ENCODE measurements around the gene VPS13A.
"Not testable (repeated sequence)": the region's sequence is repeated elsewhere in the genome, so short reads cannot be mapped to it uniquely, and the experiment has no call there.

Gene VPS13A

DNA sequence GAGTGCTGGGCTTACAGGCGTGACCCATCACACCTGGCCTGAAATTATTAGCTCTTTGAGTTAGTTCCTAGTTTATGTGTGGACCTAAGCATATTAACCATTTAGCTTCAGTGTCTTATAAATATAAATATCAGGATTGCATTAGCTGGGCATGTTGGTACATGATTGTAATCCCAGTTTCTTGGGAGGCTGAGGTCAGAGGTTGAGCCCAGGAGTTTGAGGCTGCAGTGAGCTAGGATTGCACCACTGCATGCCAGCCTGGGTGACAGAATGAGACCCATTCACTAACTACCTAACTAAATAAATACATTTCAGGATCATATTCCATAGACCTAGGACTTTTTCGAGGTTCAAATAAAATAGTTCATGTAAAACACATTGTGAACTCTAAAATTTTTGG is 129.8 kb downstream of the VPS13A start:
- FAIRE-seq, result no peak

DNA sequence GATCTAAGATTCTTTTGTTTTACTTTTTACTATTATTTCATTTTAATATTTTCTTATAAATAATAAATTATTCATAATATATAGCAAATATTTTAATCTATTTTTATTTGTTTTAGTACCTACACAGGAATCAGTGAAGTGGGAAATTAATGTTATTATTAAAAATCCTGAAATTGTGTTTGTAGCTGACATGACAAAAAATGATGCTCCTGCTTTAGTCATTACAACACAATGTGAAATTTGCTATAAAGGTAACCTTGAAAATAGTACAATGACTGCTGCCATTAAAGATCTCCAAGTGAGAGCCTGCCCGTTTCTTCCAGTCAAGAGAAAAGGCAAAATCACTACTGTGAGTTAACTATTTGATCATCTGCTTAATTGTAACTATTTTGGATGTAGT is 138.7 kb downstream of the VPS13A start:
- peak; percentile 15 for FAIRE-seq

DNA sequence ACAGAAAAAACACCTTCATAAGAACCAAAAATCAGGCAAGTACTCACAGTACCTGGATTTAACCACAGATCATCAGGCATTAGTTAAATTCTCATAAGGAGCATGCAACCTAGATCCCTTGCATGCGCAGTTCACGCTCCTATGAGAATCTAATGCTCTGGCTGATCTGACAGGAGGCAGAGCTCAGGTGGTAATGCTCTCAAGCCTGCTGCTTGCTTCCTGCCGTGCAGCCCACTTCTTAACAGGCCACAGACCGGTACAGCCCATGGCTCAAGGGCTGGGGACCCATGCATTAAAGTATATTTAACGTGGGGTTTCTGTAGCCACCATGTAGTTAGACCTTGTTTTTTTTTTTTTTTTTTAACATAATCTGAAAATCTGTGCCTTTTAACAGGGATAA is 147.7 kb downstream of the VPS13A start:
- FAIRE-seq, result no peak

DNA sequence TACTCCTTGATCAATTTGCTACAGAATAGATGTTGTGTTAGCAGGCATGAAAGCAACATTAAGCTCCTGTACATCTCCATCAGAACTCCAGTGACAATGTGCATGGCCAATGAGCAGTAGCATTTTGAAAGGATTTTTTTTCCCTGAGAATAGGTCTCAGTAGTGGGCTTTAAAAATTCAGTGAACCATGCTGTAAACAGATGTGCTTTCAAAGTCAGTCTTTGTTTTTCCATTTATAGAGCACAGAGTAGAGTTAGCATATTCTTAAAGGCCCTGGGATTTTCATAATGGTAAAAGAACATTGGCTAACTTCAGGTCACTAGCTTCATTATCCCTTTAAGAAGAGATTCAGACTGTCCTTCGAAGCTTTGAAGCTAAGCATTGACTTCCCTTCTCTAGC is 150.8 kb downstream of the VPS13A start:
- FAIRE-seq, result no peak

DNA sequence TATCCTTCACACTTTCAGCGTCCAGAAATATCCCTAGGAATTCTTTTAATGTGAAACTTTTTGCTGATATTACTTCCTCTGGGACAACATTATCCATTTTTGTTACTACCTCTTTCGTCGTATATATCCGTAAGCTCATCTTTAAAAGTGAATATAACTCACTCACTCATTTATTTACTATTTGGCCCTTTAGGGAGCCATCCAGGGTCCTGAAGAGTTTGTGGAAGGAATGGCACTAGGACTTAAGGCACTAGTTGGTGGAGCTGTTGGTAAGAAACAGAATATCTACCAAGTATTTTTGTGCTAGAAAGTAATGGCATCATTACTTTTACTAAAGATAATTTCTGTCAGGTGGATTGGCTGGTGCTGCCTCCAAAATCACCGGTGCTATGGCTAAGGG is 192.7 kb downstream of the VPS13A start:
- FAIRE-seq, result no peak

DNA sequence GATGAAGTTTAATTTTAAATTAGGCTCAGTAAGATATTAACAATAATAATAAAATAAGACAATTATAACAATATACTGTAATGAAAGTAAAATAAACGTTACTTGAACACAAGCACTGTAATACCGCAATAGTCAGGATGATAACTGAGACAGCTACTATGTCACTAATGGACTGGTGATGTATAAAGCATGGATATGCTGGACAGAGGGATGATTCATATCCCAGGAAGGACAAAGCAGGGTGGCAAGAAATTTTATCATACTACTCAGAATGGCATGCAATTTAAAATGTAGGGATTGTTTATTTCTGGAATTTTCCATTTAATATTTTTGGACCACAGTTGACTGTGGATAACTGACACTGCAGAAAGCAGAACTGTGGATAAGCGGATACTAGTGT is 196.9 kb downstream of the VPS13A start:
- no peak for FAIRE-seq

DNA sequence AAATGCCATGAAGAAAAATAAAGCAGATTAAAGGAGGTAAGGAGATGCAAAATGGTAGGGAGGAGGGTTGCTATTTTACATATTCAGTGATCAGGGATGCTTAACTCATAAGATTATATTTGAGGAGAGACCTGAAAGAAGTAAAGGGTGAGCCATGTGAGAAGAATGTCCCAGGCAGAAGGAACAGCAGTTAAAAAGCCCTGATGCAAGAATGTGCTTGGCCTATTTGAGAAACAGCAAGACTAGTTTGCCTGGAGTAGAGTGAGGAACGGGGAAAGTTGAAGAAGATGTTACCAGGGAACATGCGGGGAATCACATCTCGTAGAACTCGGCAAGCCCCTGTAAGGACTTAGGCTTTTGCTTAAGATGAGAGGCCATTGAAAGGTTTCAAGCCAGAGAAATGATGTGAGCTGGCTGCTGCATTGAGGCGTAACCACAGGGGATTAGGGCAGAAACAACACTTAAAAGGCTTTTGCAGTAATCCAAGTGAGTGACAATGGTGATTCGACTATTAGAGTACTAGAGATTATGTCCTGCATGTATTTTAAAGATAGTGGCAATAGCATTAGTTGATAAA is 198.7 kb downstream of the VPS13A start:
- no peak for FAIRE-seq

DNA sequence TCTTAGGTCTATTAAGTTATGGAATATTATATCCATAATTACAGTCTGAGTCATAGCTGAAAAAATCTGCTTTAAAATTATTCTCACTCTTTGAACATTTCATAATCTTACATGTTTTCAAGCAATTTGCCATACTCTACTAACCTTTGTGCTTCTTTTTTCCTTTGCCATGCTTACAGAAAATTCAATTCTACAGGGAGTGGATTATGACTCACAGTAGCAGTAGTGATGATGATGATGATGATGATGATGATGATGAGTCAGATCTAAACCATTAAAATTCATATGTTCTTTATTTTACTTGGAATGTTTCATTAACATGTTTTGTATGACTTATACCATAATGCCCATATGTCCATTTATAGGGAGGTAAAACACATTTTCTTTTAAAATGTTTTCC is 207.1 kb downstream of the VPS13A start:
- FAIRE-seq, result no peak

DNA sequence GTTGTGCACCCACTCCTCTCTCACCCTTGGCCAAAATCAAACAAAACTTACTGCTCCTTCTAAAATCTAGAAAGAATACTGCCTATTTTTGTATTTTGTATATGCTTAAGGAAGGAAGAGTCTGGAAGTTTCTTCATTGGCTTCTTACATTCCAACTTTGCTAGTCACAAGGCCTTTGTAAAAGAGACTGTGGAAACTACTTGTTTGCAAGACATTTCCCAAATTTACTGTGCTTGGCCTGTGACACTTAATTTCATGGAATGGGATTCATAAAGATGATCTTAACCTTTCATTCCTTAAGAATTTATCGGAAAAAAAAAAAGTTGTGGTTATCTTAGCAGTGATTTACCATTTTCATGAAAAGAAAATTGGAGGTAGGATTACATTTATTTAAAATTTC is 208.9 kb downstream of the VPS13A start:
- no peak for FAIRE-seq

DNA sequence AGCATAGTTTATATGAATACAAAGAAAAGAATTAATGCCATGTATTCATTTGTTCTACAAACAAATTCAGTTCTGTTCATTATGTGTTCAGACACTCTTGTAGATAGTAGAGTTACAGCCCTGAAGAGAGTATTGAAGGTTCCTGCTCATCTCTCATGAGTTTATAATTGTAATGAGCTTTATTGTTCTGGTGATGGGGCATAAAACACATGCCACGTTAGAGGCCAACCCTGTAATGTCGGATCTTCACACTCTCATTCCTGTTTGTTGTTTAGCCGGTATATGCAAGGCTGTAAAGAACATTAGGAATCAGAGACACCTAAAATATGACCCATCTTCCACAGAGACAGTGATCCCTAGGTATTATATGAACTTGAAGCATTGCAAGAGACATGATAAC is 214.5 kb downstream of the VPS13A start:
- no peak for FAIRE-seq

DNA sequence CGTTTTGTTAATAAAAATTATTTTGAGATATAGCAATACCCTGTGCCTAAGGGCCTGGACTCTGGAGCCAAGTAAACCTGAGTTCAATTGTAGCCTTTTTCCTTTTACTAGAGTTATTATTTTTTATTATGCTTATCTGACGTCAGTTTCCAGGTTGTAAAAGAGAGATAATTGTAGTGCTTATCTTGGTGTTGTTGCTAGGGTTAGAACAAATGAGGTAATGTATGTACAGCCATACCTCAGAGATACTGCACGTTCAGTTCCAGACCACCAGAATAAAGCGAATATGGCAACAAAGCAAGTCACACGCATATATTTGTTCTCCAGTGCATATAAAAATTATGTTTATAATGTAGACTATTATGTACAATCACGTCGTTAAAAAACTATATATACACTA is 215.0 kb downstream of the VPS13A start:
- FAIRE-seq, result no peak

DNA sequence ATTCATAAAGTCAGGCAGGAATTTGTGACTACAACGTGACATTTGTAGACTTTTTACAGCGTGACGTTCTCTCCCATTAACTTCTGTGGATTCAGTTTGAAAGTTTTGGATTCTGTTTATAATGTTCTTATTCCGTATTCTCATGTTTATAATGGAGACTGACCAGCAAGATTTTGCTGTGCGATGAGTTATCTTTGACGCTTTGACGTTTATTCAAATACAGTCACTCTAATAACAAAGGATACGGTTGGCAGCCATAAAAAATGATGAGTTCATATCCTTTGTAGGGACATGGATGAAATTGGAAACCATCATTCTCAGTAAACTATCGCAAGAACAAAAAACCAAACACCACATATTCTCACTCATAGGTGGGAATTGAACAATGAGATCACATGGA is 221.2 kb downstream of the VPS13A start:
- not testable (repeated sequence) for FAIRE-seq

DNA sequence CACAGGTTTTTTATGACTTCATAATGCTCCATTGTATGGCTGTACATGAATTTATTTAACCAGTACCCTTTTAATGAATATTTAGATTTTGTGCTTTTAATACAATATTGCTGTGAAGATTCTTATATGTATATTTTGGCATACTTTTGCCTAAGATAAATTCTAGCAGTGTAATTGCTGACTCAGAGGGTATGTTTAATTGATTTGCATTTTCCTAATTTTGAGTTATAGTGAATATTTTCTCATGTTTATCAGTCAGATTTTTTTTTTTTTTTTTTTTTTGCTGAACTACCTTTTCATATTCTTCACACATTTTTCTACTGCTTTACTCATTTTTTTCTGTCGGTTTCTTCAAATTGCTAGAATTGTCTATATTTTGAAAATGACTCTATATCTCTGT is 222.6 kb downstream of the VPS13A start:
- FAIRE-seq, result no peak

DNA sequence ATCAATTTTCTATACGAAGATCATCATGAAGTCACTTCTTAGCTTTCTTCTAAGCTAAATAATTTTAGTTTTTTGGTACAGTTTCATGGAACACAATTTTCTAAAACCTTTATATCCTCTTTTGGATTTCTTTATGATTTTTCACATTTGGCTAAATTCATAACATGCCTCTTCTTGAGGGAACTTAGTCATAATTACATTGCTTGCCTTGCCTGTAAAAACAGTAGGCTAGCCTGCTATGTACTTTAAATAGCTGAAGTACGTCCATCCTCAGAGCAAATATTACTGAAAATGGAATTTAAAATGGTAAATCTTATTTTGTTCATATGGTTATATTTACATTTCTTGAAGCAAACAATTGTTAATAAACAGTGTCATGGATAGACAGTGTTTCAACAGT is 225.0 kb downstream of the VPS13A start:
- no peak for FAIRE-seq

DNA sequence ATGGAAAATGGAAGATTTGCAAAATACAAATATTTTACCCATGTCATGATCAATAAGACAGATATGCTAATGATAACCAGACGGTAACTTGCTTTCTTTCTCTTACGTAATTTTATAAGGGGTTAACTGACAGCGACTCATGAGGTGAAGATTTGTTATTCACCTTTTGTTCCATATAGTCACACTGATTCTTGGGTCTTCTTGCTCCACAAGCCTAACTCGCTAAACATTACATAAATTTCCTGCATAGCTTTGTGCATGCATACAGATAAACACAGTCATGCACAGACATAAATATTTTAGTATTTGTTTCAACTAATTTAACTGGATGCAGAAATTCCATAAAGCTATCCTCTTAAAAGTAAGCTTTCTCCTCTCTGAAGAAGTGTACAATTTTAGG is 225.9 kb downstream of the VPS13A start:
- FAIRE-seq, result no peak

DNA sequence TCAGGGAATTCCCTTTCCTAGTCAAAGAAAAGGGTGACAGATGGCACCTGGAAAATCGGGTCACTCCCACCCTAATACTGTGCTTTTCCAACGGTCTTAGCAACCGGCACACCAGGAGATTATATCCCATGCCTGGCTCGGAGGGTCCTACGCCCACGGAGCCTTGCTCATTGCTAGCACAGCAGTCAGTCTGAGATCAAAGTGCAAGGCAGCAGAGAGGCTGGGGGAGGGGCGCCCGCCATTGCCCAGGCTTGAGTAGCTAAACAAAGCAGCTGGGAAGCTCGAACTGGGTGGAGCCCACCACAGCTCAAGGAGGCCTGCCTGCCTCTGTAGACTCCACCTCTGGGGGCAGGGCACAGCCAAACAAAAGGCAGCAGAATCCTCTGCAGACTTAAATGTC is 231.2 kb downstream of the VPS13A start:
- FAIRE-seq, result not testable (repeated sequence)

DNA sequence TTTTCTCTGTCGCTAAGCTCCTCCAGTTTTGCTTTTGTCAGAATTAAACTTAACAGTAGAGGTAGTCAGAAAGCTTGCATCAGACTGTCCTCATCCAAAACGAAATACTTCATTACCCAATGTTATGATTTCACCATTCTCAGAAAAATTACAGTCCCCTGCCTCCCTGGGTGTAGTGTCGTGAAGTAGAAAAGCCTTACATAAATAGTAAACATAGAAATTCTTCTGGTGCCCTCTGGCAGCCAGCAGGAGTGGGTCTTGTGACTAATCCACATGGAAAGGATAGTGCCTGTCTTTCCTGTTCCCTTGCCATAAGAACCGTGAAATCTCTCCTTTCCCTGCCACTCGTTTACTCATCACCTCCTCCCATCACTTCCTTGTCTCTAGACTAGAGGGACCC is 240.2 kb downstream of the VPS13A start:
- no peak for FAIRE-seq

DNA sequence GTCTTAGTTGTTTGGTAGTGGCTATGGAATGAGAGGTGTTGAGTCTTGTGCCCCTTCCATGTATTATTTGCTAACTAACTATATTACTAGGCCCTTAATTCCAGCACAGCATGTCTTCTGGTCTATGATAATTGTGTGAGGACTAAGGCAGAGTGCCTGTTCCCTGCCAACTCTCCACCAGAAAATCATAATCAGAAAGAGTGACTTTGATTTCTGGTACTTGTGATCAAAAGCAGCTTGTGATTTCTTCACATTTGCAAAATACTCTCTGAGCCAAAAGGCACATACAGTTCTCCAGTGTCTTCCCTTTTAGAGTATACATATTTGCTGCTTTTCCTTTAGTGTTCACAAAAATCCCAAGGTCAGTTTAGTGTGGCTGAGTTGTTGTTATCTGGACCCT is 240.9 kb downstream of the VPS13A start:
- no peak for FAIRE-seq

DNA sequence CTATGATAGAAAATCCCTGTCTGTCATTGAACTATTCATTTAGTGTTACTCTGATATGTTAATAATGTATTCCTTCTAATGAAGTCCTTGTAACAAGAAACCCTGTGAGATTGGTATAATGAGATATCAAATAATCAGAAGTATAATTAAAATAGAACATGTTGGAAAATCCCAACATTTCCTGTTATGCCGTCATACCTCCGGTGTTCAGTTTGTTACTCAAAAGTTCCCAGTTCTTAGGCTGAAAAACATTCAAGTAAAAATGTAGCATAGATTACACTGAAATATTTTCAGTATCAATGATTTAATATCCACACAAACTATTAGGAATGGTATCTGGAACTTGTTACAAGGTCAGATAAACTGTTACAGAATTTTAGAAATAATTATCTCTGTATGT is 243.3 kb downstream of the VPS13A start:
- no peak for FAIRE-seq

DNA sequence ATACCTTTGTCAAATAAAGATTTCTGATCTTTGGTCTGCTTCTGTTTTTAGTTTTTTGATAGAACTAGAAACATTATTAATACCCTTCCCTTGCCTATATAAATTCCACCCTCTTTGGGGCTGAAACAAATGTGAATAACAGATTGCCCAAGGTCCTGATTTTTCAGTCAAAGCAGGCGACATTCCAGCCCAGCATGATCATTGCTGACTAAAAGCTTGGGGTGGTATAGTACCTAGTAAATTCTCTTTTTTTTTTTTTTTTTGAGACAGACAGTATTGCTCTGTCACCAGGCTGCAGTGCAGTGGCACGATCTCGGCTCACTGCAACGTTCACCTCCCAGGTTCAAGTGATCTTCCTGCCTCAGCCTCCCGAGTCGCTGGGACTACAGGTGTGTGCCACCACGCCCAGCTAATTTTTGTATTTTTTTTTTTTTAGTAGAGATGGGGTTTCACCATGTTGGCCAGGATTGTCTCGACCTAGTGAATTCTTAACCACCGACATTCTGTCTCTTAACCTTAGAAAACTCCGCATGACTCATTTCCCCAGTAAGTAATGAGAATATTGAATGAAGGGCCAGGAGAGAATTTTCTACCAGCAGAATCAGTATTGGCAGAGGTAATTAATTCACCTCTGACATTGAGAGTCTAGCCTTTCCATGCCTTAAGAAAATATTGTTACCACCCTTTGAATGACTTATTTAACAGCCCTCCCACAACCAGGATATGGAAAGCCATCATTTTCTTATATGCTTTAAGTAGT is 244.4 kb downstream of the VPS13A start:
- FAIRE-seq, result no peak

DNA sequence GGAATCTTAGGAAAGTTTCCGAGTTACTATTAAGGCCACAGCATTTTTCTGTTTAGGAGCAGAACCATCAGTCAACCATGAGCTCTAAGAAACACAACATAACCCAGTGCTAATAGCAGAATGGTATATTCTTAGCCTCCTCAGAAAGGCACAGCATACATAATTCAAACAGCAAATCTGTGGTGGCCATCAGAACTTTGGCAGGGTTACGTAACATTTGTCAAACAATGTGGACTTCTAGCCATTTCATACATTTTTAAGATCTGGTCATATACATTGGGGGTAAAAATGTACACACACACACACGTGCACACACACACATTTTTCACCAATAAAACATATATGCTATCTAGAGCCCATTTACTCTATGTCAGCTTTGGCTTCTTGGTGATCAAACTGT is 245.6 kb downstream of the VPS13A start:
- FAIRE-seq, result no peak

DNA sequence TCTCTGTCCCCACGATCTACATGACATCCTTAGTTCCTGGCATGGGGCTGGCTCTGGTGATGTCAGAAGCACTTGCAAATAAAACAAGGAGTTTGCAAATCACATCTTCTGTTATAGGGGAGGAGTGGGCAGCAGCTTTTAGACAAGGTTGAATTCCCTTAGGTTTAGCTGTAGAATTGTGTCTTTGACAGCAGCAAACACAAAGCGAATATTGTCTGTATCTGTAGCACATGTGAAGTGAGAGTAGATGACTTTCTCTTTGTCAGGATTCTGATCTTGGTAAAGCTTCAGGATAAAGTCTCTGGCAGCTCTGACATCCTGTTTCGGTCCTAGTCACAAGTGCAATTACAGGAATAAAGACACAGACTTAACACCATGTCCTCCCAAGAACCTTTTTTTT is 246.5 kb downstream of the VPS13A start:
- no peak for FAIRE-seq

DNA sequence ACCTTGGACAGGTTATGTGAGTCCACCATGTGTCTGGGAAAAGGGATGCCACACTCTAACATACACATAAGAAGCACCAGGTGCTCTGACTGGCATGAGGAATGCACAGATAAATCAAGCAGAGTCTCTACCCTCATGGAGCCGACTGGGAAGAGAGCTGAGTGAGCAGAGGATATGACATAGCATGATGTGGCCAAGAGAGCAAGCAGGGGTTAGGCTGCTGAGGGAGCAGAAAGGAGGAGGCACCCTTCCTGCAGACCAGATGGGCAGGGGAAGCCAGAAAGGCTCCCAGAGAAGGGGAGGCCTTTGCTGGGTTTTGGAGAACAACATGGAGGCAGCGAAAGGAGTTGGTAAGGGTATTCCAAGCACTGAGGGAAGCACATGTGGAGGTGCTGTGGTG is 247.7 kb downstream of the VPS13A start:
- FAIRE-seq, result no peak

DNA sequence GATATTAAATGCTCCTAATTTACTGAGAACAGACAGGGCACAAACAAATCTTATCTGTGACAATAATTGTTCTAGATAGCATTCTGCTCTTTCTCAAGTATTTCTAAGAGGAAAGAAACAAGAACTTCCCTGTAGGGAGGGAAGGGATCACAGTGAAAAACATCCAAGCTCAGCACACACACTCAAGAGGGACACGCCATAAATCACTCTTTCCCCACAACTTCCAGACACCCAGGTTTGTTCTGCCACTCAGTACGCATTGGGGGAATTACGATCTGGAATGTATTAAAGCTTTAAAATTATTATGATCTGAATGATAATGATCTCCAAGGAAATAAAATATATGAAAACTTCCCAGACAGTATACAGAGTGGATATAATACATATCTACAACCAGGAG is 249.4 kb downstream of the VPS13A start:
- FAIRE-seq, result no peak

DNA sequence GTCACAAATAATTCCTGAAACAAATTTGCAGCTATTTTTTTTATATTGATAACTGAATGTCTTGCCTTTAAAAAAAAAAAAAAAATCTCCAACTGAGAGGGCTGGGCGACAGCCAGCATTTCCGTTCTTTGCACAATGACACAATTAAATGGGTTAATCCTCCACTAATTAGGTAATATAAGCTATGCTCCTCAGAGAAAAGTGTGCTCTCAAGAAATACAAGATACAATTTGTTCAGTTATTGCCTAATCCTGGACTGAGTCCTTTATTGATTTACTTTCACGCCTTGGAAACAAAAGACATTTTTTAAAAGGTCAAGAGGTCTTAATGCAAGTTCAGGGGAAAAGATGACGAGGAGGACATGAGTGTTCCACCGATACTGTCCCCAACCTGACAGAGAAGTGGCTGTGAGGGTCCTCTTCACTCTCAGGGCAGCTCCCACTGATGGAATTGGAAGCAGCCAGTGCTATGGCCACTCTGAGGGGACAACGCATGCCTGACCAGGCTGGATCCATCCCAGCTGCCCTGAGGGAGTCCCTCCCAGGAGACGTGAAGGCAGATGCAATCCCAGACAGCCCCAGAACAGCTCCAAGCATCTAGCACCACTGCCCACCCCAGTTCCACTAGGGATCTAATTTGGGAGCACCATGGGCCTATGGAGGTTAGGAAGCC is 250.1 kb downstream of the VPS13A start:
- no peak for FAIRE-seq
